Stomach (tissue), 4 donors: Measurements from ENCODE around the gene MIA3.
"Not testable (repeated sequence)": the region's sequence is repeated elsewhere in the genome, so short reads cannot be mapped to it uniquely, and the experiment has no call there.

Experiments used
- CTCF ChIP-seq, 7 experiments: fragments of 450-650 bp in 4 of 7; fragments of 200-600 bp in 3 of 7; sonication (generic) in 3 of 7; IDR thresholded peaks; one replicate each; pipeline ENCODE4 v1.5.1; 2016 to 2019; ENCODE audit warnings: antibody characterized with exemption in 7 of 7, control low read depth in 2 of 7, mild to moderate bottlenecking in 1 of 7
- EP300 ChIP-seq: sonication (generic); formaldehyde crosslinking; IDR thresholded peaks from one replicate; pipeline ENCODE4 v1.6.1; 2017; ENCODE audit warnings: antibody characterized with exemption
- POLR2A ChIP-seq, 4 donors: fragments of 450-650 bp; IDR thresholded peaks; one replicate each; pipeline ENCODE4 v1.6.1; 2016; ENCODE audit warnings: antibody characterized with exemption in 4 of 4, control low read depth in 2 of 4, mild to moderate bottlenecking in 1 of 4, moderate library complexity in 1 of 4
- POLR2AphosphoS5 ChIP-seq, 3 donors: sonication (generic); formaldehyde crosslinking; IDR thresholded peaks; one replicate each; pipeline ENCODE4 v1.6.1; 2016; ENCODE audit warnings: antibody characterized with exemption in 3 of 3

DNA sequence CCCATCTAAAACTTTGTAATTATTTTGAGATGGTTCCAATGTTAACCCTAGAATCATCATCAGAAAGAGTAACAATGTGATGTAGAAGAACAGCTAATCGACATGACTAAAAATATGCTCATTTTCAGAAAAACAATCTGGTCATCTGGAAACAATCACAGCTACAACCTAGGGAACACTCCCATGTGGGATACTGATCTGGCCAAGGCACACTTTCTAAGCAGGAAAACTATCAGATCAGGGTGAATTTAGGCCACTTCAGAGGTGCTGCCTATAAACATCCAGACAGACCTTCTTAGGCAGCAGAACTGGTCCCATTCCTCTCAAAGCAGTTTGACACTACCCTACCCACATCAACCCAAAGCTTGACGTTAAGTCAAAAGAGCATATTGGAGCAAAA lies 51.2 kb downstream of the MIA3 start:
- TF ChIP-seq POLR2AphosphoS5 (IDR thresholded peaks at IDR 0.05); POLR2A (IDR thresholded peaks at IDR 0.05); CTCF (IDR thresholded peaks at IDR 0.05); EP300: not testable (repeated sequence)
